HEK293 (cell line): ENCODE data around the gene DDX52.

Source experiments
- GFI1B ChIP-seq: fragments of 450-650 bp; formaldehyde crosslinking; IDR thresholded peaks from 2 replicates; pipeline ENCODE4 v1.5.1; 2016; ENCODE audit warnings: missing biosample characterization, missing genetic modification characterization
- MZF1 ChIP-seq: fragments of 450-650 bp; formaldehyde crosslinking; IDR thresholded peaks from 2 replicates; pipeline ENCODE4 v1.5.1; 2017; ENCODE audit warnings: missing biosample characterization, missing genetic modification characterization, borderline replicate concordance
- OSR2 ChIP-seq: fragments of 450-650 bp; formaldehyde crosslinking; IDR thresholded peaks from 2 replicates; pipeline ENCODE4 v1.5.1; 2016; ENCODE audit warnings: missing biosample characterization, missing genetic modification characterization
- RBAK ChIP-seq: fragments of 450-650 bp; formaldehyde crosslinking; IDR thresholded peaks from 2 replicates; pipeline ENCODE4 v1.5.1; 2016; ENCODE audit warnings: missing biosample characterization, missing genetic modification characterization
- YY1 ChIP-seq: fragments of 450-650 bp; formaldehyde crosslinking; IDR thresholded peaks from 2 replicates; pipeline ENCODE4 v1.5.1; 2018; ENCODE audit warnings: missing biosample characterization, missing genetic modification characterization
- YY2 ChIP-seq: fragments of 450-650 bp; formaldehyde crosslinking; IDR thresholded peaks from 2 replicates; pipeline ENCODE4 v1.5.1; 2016; ENCODE audit warnings: missing biosample characterization, missing genetic modification characterization
- ZFP3 ChIP-seq: fragments of 450-650 bp; formaldehyde crosslinking; IDR thresholded peaks from 2 replicates; pipeline ENCODE4 v1.5.1; 2016; ENCODE audit warnings: low read depth, missing biosample characterization, missing genetic modification characterization
- ZNF114 ChIP-seq: fragments of 450-650 bp; formaldehyde crosslinking; IDR thresholded peaks from 2 replicates; pipeline ENCODE4 v1.5.0; 2017; ENCODE audit warnings: missing biosample characterization, missing genetic modification characterization
- ZNF169 ChIP-seq: fragments of 450-650 bp; formaldehyde crosslinking; IDR thresholded peaks from 2 replicates; pipeline ENCODE4 v1.5.1; 2016; ENCODE audit warnings: missing biosample characterization, missing genetic modification characterization
- ZNF174 ChIP-seq: fragments of 450-650 bp; formaldehyde crosslinking; IDR thresholded peaks from 2 replicates; pipeline ENCODE4 v1.5.0; 2017; ENCODE audit warnings: missing biosample characterization, mild to moderate bottlenecking, missing genetic modification characterization
- ZNF274 ChIP-seq, 2 experiments: fragments of 200-500 bp in 1 of 2; fragments of 450-650 bp in 1 of 2; sonication (Bioruptor generic) in 1 of 2; formaldehyde crosslinking in 1 of 2; IDR thresholded peaks; 2 replicates each; pipeline versions ENCODE4 v1.5.1 to v1.6.1; 2014 to 2016; ENCODE audit warnings: borderline replicate concordance in 1 of 2, inconsistent platforms in 1 of 2, low read length in 1 of 2, missing biosample characterization in 1 of 2, missing genetic modification characterization in 1 of 2
- ZNF302 ChIP-seq: fragments of 450-650 bp; formaldehyde crosslinking; IDR thresholded peaks from 2 replicates; pipeline ENCODE4 v1.5.1; 2016; ENCODE audit warnings: missing biosample characterization, missing genetic modification characterization, low read depth
- ZNF311 ChIP-seq: fragments of 450-650 bp; formaldehyde crosslinking; IDR thresholded peaks from 2 replicates; pipeline ENCODE4 v1.5.1; 2017; ENCODE audit warnings: missing biosample characterization, missing genetic modification characterization, borderline replicate concordance
- ZNF37A ChIP-seq: fragments of 450-650 bp; IDR thresholded peaks from 2 replicates; pipeline ENCODE4 v1.5.1; 2018; ENCODE audit warnings: missing biosample characterization, missing genetic modification characterization
- ZNF514 ChIP-seq: fragments of 450-650 bp; formaldehyde crosslinking; IDR thresholded peaks from 2 replicates; pipeline ENCODE4 v1.5.1; 2016; ENCODE audit warnings: missing biosample characterization, missing genetic modification characterization
- ZNF707 ChIP-seq: fragments of 450-650 bp; formaldehyde crosslinking; IDR thresholded peaks from 2 replicates; pipeline ENCODE4 v1.5.1; 2016; ENCODE audit warnings: missing biosample characterization, missing genetic modification characterization
- ZNF76 ChIP-seq: fragments of 450-650 bp; formaldehyde crosslinking; IDR thresholded peaks from 2 replicates; pipeline ENCODE4; 2016; ENCODE audit warnings: low read depth, missing biosample characterization, missing genetic modification characterization, borderline replicate concordance
- ZNF768 ChIP-seq: fragments of 450-650 bp; formaldehyde crosslinking; IDR thresholded peaks from 2 replicates; pipeline ENCODE4 v1.5.1; 2018; ENCODE audit warnings: missing biosample characterization, mild to moderate bottlenecking, missing genetic modification characterization
- TF ChIP-seq, protein P1 (sequence below): fragments of 450-650 bp; formaldehyde crosslinking; IDR thresholded peaks from 2 replicates; pipeline ENCODE4 v1.5.1; 2016; ENCODE audit warnings: missing biosample characterization, missing genetic modification characterization
- TF ChIP-seq, protein P2 (sequence below): fragments of 450-650 bp; formaldehyde crosslinking; IDR thresholded peaks from 2 replicates; pipeline ENCODE4 v1.5.1; 2016; ENCODE audit warnings: missing biosample characterization, missing genetic modification characterization
- TF ChIP-seq, protein P3 (sequence below): fragments of 450-650 bp; formaldehyde crosslinking; conservative IDR thresholded peaks from 2 replicates; pipeline ENCODE4 v1.5.1; 2016; ENCODE audit warnings: low read depth, missing biosample characterization, missing genetic modification characterization
- TF ChIP-seq, protein P4 (sequence below): fragments of 450-650 bp; formaldehyde crosslinking; IDR thresholded peaks from 2 replicates; pipeline ENCODE4 v1.5.1; 2016; ENCODE audit warnings: missing biosample characterization, missing genetic modification characterization, borderline replicate concordance
- TF ChIP-seq, protein P5 (sequence below): fragments of 450-650 bp; formaldehyde crosslinking; IDR thresholded peaks from 2 replicates; pipeline ENCODE4 v1.5.1; 2016; ENCODE audit warnings: missing biosample characterization, missing genetic modification characterization
- TF ChIP-seq, protein P6 (sequence below): fragments of 450-650 bp; formaldehyde crosslinking; IDR thresholded peaks from 2 replicates; pipeline ENCODE4 v1.5.1; 2016; ENCODE audit warnings: missing biosample characterization, missing genetic modification characterization

Gene DDX52

DNA sequence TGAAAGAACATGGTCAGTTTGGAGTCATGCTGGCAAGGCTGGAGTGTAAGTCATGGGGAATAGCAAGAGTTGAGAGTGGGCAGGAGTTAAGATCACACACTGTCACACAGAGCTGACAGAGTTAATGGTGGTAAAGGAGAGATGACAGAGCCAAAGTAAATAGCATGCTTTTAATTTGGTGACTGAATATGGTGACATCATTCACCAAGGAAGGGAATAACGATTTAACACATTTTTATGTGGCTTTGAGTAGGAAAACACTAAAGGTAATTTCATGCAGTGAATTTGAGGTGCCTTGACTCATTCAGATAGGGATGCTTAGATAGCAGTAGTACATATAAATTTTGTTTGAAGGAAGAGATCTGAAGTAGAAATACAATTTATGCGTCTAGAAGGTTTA lies 76.1 kb downstream of the DDX52 start (continued):
- TF ChIP-seq, protein P1, sequence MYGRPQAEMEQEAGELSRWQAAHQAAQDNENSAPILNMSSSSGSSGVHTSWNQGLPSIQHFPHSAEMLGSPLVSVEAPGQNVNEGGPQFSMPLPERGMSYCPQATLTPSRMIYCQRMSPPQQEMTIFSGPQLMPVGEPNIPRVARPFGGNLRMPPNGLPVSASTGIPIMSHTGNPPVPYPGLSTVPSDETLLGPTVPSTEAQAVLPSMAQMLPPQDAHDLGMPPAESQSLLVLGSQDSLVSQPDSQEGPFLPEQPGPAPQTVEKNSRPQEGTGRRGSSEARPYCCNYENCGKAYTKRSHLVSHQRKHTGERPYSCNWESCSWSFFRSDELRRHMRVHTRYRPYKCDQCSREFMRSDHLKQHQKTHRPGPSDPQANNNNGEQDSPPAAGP (tag by site-specific recombination) = peak; percentile 86
- TF ChIP-seq GFI1B (tag by site-specific recombination) (peak; percentile 12; the same call in 1 of the 2 replicates), OSR2 (tag by site-specific recombination) (peak; percentile 91), ZNF37A (tag by site-specific recombination) (no peak), ZNF76 (no peak), ZNF169 (no peak), MZF1 (peak; percentile 73; the same call in 1 of the 2 replicates), ZNF114 (tag by site-specific recombination) (no peak), YY2 (tag by site-specific recombination) (peak; percentile 43; the same call in 1 of the 2 replicates), ZNF311 (tag by site-specific recombination) (no peak), ZNF274 (IDR thresholded peaks at IDR 0.05; ENCODE audit: low read length) (no peak), ZNF274 (tag by site-specific recombination; IDR thresholded peaks at IDR 0.05; ENCODE audit: borderline replicate concordance) (no peak), ZFP3 (tag by site-specific recombination) (no peak), ZNF514 (tag by site-specific recombination) (no peak), ZNF302 (tag by site-specific recombination) (no peak), ZNF768 (tag by site-specific recombination) (no peak), YY1 (tag by site-specific recombination) (no peak), RBAK (no peak), ZNF174 (tag by site-specific recombination) (no peak), ZNF707 (tag by site-specific recombination) (0 out of 2 replicates have a peak, but pooled peaks have one; percentile 25)
- TF ChIP-seq, protein P2, sequence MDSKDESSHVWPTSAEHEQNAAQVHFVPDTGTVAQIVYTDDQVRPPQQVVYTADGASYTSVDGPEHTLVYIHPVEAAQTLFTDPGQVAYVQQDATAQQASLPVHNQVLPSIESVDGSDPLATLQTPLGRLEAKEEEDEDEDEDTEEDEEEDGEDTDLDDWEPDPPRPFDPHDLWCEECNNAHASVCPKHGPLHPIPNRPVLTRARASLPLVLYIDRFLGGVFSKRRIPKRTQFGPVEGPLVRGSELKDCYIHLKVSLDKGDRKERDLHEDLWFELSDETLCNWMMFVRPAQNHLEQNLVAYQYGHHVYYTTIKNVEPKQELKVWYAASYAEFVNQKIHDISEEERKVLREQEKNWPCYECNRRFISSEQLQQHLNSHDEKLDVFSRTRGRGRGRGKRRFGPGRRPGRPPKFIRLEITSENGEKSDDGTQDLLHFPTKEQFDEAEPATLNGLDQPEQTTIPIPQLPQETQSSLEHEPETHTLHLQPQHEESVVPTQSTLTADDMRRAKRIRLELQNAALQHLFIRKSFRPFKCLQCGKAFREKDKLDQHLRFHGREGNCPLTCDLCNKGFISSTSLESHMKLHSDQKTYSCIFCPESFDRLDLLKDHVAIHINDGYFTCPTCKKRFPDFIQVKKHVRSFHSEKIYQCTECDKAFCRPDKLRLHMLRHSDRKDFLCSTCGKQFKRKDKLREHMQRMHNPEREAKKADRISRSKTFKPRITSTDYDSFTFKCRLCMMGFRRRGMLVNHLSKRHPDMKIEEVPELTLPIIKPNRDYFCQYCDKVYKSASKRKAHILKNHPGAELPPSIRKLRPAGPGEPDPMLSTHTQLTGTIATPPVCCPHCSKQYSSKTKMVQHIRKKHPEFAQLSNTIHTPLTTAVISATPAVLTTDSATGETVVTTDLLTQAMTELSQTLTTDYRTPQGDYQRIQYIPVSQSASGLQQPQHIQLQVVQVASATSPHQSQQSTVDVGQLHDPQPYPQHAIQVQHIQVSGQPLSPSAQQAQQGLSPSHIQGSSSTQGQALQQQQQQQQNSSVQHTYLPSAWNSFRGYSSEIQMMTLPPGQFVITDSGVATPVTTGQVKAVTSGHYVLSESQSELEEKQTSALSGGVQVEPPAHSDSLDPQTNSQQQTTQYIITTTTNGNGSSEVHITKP (tag by site-specific recombination) = peak; percentile 60
- TF ChIP-seq, protein P3, sequence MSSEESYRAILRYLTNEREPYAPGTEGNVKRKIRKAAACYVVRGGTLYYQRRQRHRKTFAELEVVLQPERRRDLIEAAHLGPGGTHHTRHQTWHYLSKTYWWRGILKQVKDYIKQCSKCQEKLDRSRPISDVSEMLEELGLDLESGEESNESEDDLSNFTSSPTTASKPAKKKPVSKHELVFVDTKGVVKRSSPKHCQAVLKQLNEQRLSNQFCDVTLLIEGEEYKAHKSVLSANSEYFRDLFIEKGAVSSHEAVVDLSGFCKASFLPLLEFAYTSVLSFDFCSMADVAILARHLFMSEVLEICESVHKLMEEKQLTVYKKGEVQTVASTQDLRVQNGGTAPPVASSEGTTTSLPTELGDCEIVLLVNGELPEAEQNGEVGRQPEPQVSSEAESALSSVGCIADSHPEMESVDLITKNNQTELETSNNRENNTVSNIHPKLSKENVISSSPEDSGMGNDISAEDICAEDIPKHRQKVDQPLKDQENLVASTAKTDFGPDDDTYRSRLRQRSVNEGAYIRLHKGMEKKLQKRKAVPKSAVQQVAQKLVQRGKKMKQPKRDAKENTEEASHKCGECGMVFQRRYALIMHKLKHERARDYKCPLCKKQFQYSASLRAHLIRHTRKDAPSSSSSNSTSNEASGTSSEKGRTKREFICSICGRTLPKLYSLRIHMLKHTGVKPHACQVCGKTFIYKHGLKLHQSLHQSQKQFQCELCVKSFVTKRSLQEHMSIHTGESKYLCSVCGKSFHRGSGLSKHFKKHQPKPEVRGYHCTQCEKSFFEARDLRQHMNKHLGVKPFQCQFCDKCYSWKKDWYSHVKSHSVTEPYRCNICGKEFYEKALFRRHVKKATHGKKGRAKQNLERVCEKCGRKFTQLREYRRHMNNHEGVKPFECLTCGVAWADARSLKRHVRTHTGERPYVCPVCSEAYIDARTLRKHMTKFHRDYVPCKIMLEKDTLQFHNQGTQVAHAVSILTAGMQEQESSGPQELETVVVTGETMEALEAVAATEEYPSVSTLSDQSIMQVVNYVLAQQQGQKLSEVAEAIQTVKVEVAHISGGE (tag by site-specific recombination) = no peak
- TF ChIP-seq, protein P4, sequence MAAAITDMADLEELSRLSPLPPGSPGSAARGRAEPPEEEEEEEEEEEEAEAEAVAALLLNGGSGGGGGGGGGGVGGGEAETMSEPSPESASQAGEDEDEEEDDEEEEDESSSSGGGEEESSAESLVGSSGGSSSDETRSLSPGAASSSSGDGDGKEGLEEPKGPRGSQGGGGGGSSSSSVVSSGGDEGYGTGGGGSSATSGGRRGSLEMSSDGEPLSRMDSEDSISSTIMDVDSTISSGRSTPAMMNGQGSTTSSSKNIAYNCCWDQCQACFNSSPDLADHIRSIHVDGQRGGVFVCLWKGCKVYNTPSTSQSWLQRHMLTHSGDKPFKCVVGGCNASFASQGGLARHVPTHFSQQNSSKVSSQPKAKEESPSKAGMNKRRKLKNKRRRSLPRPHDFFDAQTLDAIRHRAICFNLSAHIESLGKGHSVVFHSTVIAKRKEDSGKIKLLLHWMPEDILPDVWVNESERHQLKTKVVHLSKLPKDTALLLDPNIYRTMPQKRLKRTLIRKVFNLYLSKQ (tag by site-specific recombination) = no peak
- TF ChIP-seq, protein P5, sequence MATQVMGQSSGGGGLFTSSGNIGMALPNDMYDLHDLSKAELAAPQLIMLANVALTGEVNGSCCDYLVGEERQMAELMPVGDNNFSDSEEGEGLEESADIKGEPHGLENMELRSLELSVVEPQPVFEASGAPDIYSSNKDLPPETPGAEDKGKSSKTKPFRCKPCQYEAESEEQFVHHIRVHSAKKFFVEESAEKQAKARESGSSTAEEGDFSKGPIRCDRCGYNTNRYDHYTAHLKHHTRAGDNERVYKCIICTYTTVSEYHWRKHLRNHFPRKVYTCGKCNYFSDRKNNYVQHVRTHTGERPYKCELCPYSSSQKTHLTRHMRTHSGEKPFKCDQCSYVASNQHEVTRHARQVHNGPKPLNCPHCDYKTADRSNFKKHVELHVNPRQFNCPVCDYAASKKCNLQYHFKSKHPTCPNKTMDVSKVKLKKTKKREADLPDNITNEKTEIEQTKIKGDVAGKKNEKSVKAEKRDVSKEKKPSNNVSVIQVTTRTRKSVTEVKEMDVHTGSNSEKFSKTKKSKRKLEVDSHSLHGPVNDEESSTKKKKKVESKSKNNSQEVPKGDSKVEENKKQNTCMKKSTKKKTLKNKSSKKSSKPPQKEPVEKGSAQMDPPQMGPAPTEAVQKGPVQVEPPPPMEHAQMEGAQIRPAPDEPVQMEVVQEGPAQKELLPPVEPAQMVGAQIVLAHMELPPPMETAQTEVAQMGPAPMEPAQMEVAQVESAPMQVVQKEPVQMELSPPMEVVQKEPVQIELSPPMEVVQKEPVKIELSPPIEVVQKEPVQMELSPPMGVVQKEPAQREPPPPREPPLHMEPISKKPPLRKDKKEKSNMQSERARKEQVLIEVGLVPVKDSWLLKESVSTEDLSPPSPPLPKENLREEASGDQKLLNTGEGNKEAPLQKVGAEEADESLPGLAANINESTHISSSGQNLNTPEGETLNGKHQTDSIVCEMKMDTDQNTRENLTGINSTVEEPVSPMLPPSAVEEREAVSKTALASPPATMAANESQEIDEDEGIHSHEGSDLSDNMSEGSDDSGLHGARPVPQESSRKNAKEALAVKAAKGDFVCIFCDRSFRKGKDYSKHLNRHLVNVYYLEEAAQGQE (tag by site-specific recombination) = no peak
- TF ChIP-seq, protein P6, sequence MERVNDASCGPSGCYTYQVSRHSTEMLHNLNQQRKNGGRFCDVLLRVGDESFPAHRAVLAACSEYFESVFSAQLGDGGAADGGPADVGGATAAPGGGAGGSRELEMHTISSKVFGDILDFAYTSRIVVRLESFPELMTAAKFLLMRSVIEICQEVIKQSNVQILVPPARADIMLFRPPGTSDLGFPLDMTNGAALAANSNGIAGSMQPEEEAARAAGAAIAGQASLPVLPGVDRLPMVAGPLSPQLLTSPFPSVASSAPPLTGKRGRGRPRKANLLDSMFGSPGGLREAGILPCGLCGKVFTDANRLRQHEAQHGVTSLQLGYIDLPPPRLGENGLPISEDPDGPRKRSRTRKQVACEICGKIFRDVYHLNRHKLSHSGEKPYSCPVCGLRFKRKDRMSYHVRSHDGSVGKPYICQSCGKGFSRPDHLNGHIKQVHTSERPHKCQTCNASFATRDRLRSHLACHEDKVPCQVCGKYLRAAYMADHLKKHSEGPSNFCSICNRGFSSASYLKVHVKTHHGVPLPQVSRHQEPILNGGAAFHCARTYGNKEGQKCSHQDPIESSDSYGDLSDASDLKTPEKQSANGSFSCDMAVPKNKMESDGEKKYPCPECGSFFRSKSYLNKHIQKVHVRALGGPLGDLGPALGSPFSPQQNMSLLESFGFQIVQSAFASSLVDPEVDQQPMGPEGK (tag by site-specific recombination) = peak; percentile 75
